Ovary (tissue), 9 donors: ENCODE data around the gene MANSC1. TPM values are rescaled to one million over a fixed set of nuclear protein-coding genes. Genes with fewer than 3 reads are reported as not detected.

Experiments
- DNase-seq, 5 donors: peaks; one replicate each; pipeline ENCODE4 v3.0.0-alpha.2; 2019 to 2020
- H3K27ac ChIP-seq, 2 donors: fragments of 200-600 bp; one replicate each; pipeline versions ENCODE4 v1.5.1 to v1.8.0; 2019 to 2022
- H3K27me3 ChIP-seq: fragments of 200-600 bp; one replicate; pipeline ENCODE4 v1.8.0; 2022
- H3K36me3 ChIP-seq: fragments of 200-600 bp; sonication (generic); one replicate; pipeline ENCODE4 v1.5.1; 2019
- H3K4me1 ChIP-seq: one replicate; pipeline ENCODE4 v1.8.1; 2013; ENCODE audit warnings: mild to moderate bottlenecking, moderate library complexity; ENCODE audit not compliant: insufficient read depth
- H3K4me3 ChIP-seq: fragments of 200-600 bp; sonication (generic); one replicate; pipeline ENCODE4 v1.5.1; 2017
- H3K9me3 ChIP-seq, 2 donors: fragments of 200-600 bp in 1 of 2; sonication (generic) in 1 of 2; one replicate each; pipeline versions ENCODE4 v1.5.1 to v1.8.1; 2013 to 2019; ENCODE audit warnings: mild to moderate bottlenecking in 1 of 2, moderate library complexity in 1 of 2
- EP300 ChIP-seq: sonication (generic); formaldehyde crosslinking; IDR thresholded peaks from one replicate; pipeline ENCODE4 v1.6.1; 2017; ENCODE audit warnings: antibody characterized with exemption
- POLR2A ChIP-seq: fragments of 450-650 bp; IDR thresholded peaks from one replicate; pipeline ENCODE4 v1.6.1; 2017; ENCODE audit warnings: antibody characterized with exemption, mild to moderate bottlenecking, moderate library complexity
- WGBS, 3 donors: extraction: QIAGEN DNeasy Blood & Tissue Kit in 1 of 3; methylation state at CpG; one replicate each; pipeline versions ENCODE4 v1.1.5 to v1.1.7; 2013 to 2017; 5-methylcytosine and 5-hydroxymethylcytosine counted together
- intact Hi-C, 4 donors: fragments of 100-400 bp; cut with DNase I; formaldehyde crosslinking; loops; one replicate each; pipeline versions ENCODE4 v1.11.0 to v1.15.1; 2022 to 2023
- polyA plus RNA-seq, 2 donors: library from polyadenylated mRNA; stranded (reverse); fragments of 200-250 nt in 1 of 2; fragments of 350-450 nt in 1 of 2; fragmentation: Illumina TruSeq in 1 of 2; extraction: RNeasy Lipid Tissue Mini Kit (QIAGEN cat#74804) in 1 of 2; gene quantifications; one replicate each; pipeline ENCODE4 v1.2.3, GENCODE V29; 2013 to 2014
- total RNA-seq, 7 donors: library from RNA; depleted of rRNA in 2 of 7; stranded (reverse); fragments of >200 nt in 2 of 7; fragmentation: NEBNext Ultra II Directional in 3 of 7; extraction: Animal tissue kit (Norgen Biotek cat#: 25700) in 3 of 7; gene quantifications; one replicate each; pipeline versions ENCODE4 v1.1.0 to v1.2.4, GENCODE V29; 2016 to 2023
- TF ChIP-seq, protein P1 (sequence below), 3 donors: fragments of 450-650 bp in 2 of 3; fragments of 200-600 bp in 1 of 3; IDR thresholded peaks; one replicate each; pipeline versions ENCODE4 v1.5.1 to v1.8.0; 2016 to 2022; ENCODE audit warnings: antibody characterized with exemption in 3 of 3, mild to moderate bottlenecking in 1 of 3
- donor health status: DM: no; HTN: no; CAD: no; lungs with moderate emphysema.
- donor health status: DM: no; HTN: no; CAD: no.
- donor health status: Bipolar disorder and iron deficiency.
- donor health status: DM: yes; HTN: yes; CAD: no.
- donor health status: DM: no; HTN: no; CAD: no.
- donor health status: DM: yes; HTN: yes; CAD: no.

MANSC1 gene
- total and polyA plus RNA-seq, 9 donors: 5.0 to 33.3 (median 17.2) TPM

DNA sequence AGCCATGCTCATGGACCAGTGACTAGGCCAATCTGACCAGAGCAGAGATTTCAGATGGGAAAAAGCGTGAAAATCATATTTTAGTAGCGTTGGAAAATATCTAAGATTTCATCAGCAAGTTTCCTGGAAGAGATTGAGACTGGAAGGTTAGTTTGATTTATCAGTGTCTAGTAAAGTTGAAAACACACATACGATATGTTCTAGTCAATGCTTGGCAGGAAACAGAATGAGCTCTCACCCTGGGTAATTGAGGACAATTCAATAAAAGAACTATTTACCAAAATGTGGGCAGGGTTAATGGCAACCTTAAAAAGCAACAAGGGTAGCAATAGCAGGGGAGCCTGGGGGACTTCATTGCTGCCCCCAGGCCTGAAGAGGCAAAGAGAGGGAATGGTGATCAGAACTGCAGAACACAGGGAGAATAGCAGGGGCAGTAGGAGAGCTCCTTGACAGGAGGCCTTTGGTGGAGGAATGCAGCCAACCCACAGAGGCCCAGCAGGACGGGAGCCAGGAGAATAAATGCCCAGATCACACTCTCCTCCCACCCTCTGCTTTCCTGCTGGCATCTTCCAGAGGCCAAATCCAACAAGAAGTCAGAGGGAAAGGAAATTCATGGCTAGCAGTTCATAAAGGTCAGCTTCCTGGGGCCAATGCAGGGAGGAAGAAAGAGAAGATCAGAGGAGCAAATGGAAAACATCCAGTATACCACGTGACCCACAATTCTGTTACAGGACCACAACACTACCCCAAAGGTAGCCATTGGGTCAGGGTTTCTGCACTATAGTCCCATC, 55.6 kb downstream of the MANSC1 start:
- TF ChIP-seq, protein P1, sequence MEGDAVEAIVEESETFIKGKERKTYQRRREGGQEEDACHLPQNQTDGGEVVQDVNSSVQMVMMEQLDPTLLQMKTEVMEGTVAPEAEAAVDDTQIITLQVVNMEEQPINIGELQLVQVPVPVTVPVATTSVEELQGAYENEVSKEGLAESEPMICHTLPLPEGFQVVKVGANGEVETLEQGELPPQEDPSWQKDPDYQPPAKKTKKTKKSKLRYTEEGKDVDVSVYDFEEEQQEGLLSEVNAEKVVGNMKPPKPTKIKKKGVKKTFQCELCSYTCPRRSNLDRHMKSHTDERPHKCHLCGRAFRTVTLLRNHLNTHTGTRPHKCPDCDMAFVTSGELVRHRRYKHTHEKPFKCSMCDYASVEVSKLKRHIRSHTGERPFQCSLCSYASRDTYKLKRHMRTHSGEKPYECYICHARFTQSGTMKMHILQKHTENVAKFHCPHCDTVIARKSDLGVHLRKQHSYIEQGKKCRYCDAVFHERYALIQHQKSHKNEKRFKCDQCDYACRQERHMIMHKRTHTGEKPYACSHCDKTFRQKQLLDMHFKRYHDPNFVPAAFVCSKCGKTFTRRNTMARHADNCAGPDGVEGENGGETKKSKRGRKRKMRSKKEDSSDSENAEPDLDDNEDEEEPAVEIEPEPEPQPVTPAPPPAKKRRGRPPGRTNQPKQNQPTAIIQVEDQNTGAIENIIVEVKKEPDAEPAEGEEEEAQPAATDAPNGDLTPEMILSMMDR (IDR thresholded peaks at IDR 0.05): no peak
- no peak for TF ChIP-seq POLR2A
- TF ChIP-seq EP300: no peak
- intact Hi-C loops: no loop called here
- Histone ChIP-seq H3K4me3 (no peak overlapping the region), H3K4me1 (peaks cover 4% of the 10 kb centered on the region), H3K36me3 (no peaks in the 10 kb centered on the region), H3K9me3 (no peaks in the 10 kb centered on the region), H3K27me3 (no peaks in the 10 kb centered on the region), H3K27ac (no peak overlapping the region)
- DNase-seq: peak in 2 of 5 donors; percentile 12 to 24
- WGBS, 3 donors: 46 to 55% (median 49%) methylated on average over 5 of the region's 5 CpGs

DNA sequence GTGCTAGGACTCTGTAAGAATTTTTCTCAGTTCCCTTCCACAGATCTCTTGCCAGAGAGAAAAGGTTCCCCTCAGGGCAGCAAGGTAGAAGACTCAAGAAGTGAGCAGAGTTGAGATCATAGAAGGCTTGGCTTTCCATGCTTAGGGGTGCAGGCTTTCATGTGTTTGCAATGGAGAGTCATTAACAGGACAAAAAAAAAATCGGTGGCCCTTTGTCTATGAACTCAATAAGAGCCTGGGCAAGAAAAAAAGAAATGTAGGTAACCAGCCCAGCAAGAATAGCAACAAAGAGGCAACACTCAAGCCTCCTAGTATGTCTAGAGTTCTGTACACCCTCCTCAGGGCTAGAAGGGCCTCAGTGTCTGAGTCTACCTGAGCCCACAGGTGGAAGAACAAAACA, 59.8 kb downstream of the MANSC1 start:
- no peaks in the 10 kb centered on the region for H3K27me3 ChIP-seq
- H3K4me1 ChIP-seq: peaks cover 4% of the 10 kb centered on the region
- no peaks in the 10 kb centered on the region for H3K36me3 ChIP-seq
- TF ChIP-seq EP300: no peak
- TF ChIP-seq POLR2A: no peak
- TF ChIP-seq, protein P1 (IDR thresholded peaks at IDR 0.05): no peak
- no peaks in the 10 kb centered on the region for H3K9me3 ChIP-seq
- 83 to 91% (median 88%) methylated on average over 1 of the region's 1 CpG for WGBS, 3 donors
- no peak overlapping the region for H3K27ac ChIP-seq
- intact Hi-C loops: no loop called here
- H3K4me3 ChIP-seq: no peak overlapping the region
- DNase-seq: no peak

DNA sequence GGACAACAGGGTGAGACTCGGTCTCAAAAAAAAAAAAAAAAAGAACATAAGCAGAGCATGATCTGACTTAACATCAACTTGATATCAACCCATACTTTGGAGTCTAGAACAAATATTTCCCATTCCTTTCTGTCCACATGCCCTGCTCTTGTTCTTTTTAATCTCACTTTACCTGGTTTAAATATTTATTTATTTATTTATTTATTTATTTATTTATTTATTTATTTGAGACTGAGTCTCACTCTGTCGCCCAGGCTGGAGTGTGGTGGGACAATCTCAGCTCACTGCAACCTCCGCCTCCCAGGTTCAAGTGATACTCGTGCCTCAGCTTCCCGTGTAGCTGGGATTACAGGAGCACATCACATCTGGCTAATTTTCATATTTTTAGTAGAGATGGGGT, 63.6 kb downstream of the MANSC1 start:
- Histone ChIP-seq H3K4me3 (no peak overlapping the region), H3K9me3 (no peaks in the 10 kb centered on the region), H3K27me3 (no peaks in the 10 kb centered on the region), H3K4me1 (peaks cover 6% of the 10 kb centered on the region), H3K27ac (no peak overlapping the region), H3K36me3 (no peaks in the 10 kb centered on the region)
- TF ChIP-seq, protein P1 (IDR thresholded peaks at IDR 0.05): no peak
- no peak for TF ChIP-seq POLR2A
- TF ChIP-seq EP300: no peak
- 92 to 97% (median 96%) methylated on average over 5 of the region's 5 CpGs for WGBS, 3 donors
- DNase-seq: no peak
- intact Hi-C loops: no loop called here

DNA sequence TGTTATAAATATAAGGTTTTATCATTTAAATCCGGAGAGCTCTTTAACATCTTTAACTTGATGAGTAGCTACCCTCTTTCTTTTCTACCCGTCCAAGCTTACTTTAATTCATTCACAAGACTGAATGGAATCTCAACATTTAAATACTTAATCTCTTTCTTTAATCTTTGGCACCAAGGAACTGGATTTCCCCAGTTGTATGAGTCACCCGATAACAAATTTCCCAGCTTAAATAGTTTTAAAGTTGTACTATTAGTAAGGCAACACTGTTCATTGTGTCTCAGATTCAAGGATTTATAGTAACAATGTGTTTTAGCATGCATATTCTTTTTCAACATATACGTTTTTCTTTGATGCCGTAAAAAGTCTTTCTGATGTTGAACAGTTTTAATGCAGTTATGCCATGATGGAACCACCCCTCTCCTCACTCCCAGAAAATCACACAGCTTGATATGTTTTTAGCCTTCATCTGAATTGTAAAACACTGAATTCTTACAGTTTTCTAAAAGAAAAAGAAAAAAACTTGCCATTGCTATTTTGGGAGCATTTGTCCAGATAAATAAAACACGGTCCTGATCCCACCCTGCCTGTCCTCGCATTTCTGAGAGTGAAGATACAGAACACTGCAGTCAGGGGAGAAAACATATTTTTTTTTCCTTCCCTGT, 67.1 kb downstream of the MANSC1 start:
- TF ChIP-seq EP300 (no peak), POLR2A (no peak)
- TF ChIP-seq, protein P1 (IDR thresholded peaks at IDR 0.05): no peak
- WGBS, 3 donors: 4 to 12% (median 6%) methylated on average over 7 of the region's 7 CpGs
- H3K27ac ChIP-seq: no peak overlapping the region
- intact Hi-C loops: no loop called here
- no peaks in the 10 kb centered on the region for H3K9me3 ChIP-seq
- no peaks in the 10 kb centered on the region for H3K27me3 ChIP-seq
- H3K36me3 ChIP-seq: no peaks in the 10 kb centered on the region
- H3K4me3 ChIP-seq: no peak overlapping the region
- no peak for DNase-seq
- H3K4me1 ChIP-seq: peaks cover 6% of the 10 kb centered on the region
